Stimulated activated CD4-positive, alpha-beta T cell treated with anti-CD3 and anti-CD28 coated beads, TNF-alpha, amount 100 ng/mL, for 24 hours (primary cell): ENCODE results near the gene RNU4-1.
A peak's percentile ranks its signal among the peaks of the same experiment; 100 is the strongest.

Experiments
- DNase-seq, 3 experiments: peaks; one replicate each; pipeline ENCODE4 v3.0.0-alpha.2; 2020; ENCODE audit warnings: low read depth in 3 of 3

RNU4-1 gene

GRCh38 chr12:120290609-120291305 is 2.3 kb downstream of the RNU4-1 start:
- peak in 2 of 3 experiments; percentile 20 to 37 for DNase-seq

- DNase-seq, result no peak
Measured at GRCh38 chr12:120287491-120287890, 5.5 kb downstream of the RNU4-1 start.

- no peak for DNase-seq
Measured at GRCh38 chr12:120286768-120287490, 6.1 kb downstream of the RNU4-1 start.

GRCh38 chr12:120284381-120284780 is 8.7 kb downstream of the RNU4-1 start:
- no peak for DNase-seq

- DNase-seq, result no peak
Measured at GRCh38 chr12:120283318-120283717, 9.7 kb downstream of the RNU4-1 start.

GRCh38 chr12:120278137-120279069 is 14.6 kb downstream of the RNU4-1 start:
- DNase-seq, result no peak

- no peak for DNase-seq
Measured at GRCh38 chr12:120276734-120277133, 16.3 kb downstream of the RNU4-1 start.

- no peak for DNase-seq
Measured at GRCh38 chr12:120267736-120268135, 25.3 kb downstream of the RNU4-1 start.

- no peak for DNase-seq
Measured at GRCh38 chr12:120266180-120266870, 26.7 kb downstream of the RNU4-1 start.

- peak; percentile 78 to 87 (median 83) for DNase-seq
Measured at GRCh38 chr12:120265473-120266179, 27.4 kb downstream of the RNU4-1 start, which contains the start of gene PXN. Gene PXN, minus strand, starts transcription at chr12:120265730. Its CDS starts 101 bp downstream, at chr12:120265629.

- no peak for DNase-seq
Measured at GRCh38 chr12:120264904-120265472, 28.0 kb downstream of the RNU4-1 start.

GRCh38 chr12:120264086-120264903 is 28.7 kb downstream of the RNU4-1 start:
- no peak for DNase-seq

GRCh38 chr12:120263748-120264085 is 29.3 kb downstream of the RNU4-1 start:
- DNase-seq, result no peak

- DNase-seq, result no peak
Measured at GRCh38 chr12:120262852-120263747, 29.9 kb downstream of the RNU4-1 start.

- no peak for DNase-seq
Measured at GRCh38 chr12:120261951-120262851, 30.8 kb downstream of the RNU4-1 start.

- no peak for DNase-seq
Measured at GRCh38 chr12:120260607-120261006, 32.4 kb downstream of the RNU4-1 start.

- no peak for DNase-seq
Measured at GRCh38 chr12:120259418-120260202, 33.4 kb downstream of the RNU4-1 start.
